Tibial nerve (tissue), 4 donors: ENCODE data around the gene DNAJC9. TPM values are rescaled to one million over a fixed set of nuclear protein-coding genes. Genes with fewer than 3 reads are reported as not detected.

Experiments
- DNase-seq, 2 donors: peaks; one replicate each; pipeline ENCODE4 v3.0.0-alpha.2; 2019; ENCODE audit warnings: low spot score in 2 of 2
- H3K27ac ChIP-seq, 4 donors: fragments of 200-600 bp; sonication (generic) in 3 of 4; one replicate each; pipeline ENCODE4 v1.5.1; 2017 to 2019; ENCODE audit warnings: mild to moderate bottlenecking in 1 of 4
- H3K27me3 ChIP-seq, 2 donors: fragments of 200-600 bp; sonication (generic) in 1 of 2; one replicate each; pipeline versions ENCODE4 v1.5.1 to v1.6.0; 2017 to 2019
- H3K36me3 ChIP-seq, 3 donors: fragments of 200-600 bp; sonication (generic); one replicate each; pipeline ENCODE4 v1.5.1; 2018 to 2019
- H3K4me1 ChIP-seq, 4 donors: fragments of 200-600 bp; sonication (generic) in 3 of 4; one replicate each; pipeline ENCODE4 v1.5.1; 2017 to 2019
- H3K4me3 ChIP-seq, 4 donors: fragments of 200-600 bp; sonication (generic) in 3 of 4; one replicate each; pipeline ENCODE4 v1.5.1; 2017 to 2019; ENCODE audit warnings: mild to moderate bottlenecking in 1 of 4, moderate library complexity in 1 of 4
- H3K9me3 ChIP-seq, 4 donors: fragments of 200-600 bp; sonication (generic) in 3 of 4; one replicate each; pipeline ENCODE4 v1.5.1; 2017 to 2019
- EP300 ChIP-seq, 2 donors: sonication (generic); formaldehyde crosslinking; IDR thresholded peaks; one replicate each; pipeline ENCODE4 v1.6.1; 2017; ENCODE audit warnings: antibody characterized with exemption in 2 of 2, mild to moderate bottlenecking in 1 of 2
- POLR2A ChIP-seq, 2 donors: fragments of 450-650 bp; IDR thresholded peaks; one replicate each; pipeline ENCODE4 v1.6.1; 2017; ENCODE audit warnings: antibody characterized with exemption in 2 of 2, mild to moderate bottlenecking in 2 of 2, moderate library complexity in 2 of 2
- WGBS, 2 donors: methylation state at CpG; one replicate each; pipeline ENCODE4 v1.1.5; 2018; 5-methylcytosine and 5-hydroxymethylcytosine counted together
- total RNA-seq, 4 donors: library from RNA; depleted of rRNA; stranded (reverse); fragments of >200 nt; gene quantifications; one replicate each; pipeline ENCODE4 v1.1.0, GENCODE V29; 2016
- TF ChIP-seq, protein P1 (sequence below), 5 experiments: fragments of 200-600 bp in 3 of 5; fragments of 450-650 bp in 2 of 5; sonication (generic) in 3 of 5; IDR thresholded peaks; one replicate each; pipeline ENCODE4 v1.5.1; 2016 to 2019; ENCODE audit warnings: antibody characterized with exemption in 5 of 5, mild to moderate bottlenecking in 3 of 5, moderate library complexity in 2 of 5

Gene DNAJC9
- total RNA-seq, 4 donors from 2014 or later, result 11.8 to 24.0 (median 15.2) TPM

DNA sequence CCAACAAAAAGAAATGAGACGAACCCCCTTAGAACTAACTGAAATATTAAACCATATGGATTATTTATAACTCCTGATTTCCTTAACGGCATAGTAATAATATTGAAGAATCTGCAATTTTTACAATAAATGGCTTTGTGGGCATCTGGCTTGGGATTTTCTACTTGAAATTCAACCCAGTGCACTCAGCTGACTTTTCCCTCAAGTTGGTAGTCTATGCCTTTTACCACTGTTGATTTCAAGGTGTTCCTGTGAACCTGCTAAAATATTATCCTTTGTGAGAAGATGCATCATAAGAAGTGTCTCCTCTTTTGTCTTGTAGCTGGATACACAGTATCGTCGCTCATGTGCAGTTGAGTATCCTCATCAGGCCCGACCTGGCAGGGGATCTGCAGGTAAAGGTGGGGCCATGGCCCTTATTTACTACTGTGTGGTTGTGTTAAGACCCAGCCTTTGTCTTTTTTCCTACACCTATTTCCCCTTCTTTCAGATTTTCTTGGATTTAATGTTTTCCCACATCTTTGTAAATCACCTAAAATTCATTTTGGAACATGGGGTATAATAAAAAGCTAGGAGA lies 8.0 kb downstream of the DNAJC9 start:
- no peak overlapping the region for H3K27ac ChIP-seq
- H3K9me3 ChIP-seq, result no peaks in the 10 kb centered on the region
- peaks cover 0 to 85% (median 3%) of the 10 kb centered on the region in 3 donors for H3K36me3 ChIP-seq
- H3K4me3 ChIP-seq, result no peak overlapping the region
- DNase-seq, result no peak
- H3K27me3 ChIP-seq, result no peaks in the 10 kb centered on the region
- TF ChIP-seq, protein P1, sequence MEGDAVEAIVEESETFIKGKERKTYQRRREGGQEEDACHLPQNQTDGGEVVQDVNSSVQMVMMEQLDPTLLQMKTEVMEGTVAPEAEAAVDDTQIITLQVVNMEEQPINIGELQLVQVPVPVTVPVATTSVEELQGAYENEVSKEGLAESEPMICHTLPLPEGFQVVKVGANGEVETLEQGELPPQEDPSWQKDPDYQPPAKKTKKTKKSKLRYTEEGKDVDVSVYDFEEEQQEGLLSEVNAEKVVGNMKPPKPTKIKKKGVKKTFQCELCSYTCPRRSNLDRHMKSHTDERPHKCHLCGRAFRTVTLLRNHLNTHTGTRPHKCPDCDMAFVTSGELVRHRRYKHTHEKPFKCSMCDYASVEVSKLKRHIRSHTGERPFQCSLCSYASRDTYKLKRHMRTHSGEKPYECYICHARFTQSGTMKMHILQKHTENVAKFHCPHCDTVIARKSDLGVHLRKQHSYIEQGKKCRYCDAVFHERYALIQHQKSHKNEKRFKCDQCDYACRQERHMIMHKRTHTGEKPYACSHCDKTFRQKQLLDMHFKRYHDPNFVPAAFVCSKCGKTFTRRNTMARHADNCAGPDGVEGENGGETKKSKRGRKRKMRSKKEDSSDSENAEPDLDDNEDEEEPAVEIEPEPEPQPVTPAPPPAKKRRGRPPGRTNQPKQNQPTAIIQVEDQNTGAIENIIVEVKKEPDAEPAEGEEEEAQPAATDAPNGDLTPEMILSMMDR (IDR thresholded peaks at IDR 0.05), result no peak
- no peak for TF ChIP-seq POLR2A (IDR thresholded peaks at IDR 0.05)
- no peak for TF ChIP-seq EP300 (IDR thresholded peaks at IDR 0.05)
- no peaks in the 10 kb centered on the region for H3K4me1 ChIP-seq
- 90% methylated on average over 5 of the region's 5 CpGs for WGBS, 2 donors

DNA sequence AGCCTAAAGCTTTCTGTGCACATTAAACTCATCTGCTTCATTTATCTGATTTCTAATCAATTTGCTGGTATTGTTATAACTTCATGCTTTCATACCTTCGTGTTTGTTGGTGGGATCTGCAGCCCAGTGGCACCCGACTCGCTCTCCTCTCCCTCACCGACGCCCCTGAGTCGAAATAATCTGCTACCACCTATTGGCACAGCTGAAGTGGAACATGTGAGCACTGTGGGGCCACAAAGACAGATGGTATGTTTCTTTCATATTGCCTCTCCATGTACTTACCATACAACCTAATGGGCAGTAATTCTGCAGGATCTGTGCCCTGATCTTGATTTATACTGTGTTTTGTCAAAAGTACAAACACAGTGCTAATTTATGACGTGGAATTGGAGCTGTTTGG lies 12.4 kb downstream of the DNAJC9 start:
- WGBS, 2 donors, result 86 to 95% methylated on average over 7 of the region's 7 CpGs
- Histone ChIP-seq H3K27me3 (no peaks in the 10 kb centered on the region), H3K4me3 (no peak overlapping the region), H3K4me1 (no peaks in the 10 kb centered on the region), H3K9me3 (no peaks in the 10 kb centered on the region), H3K36me3 (peaks cover 3 to 80% (median 3%) of the 10 kb centered on the region in 3 donors), H3K27ac (no peak overlapping the region)
- TF ChIP-seq, protein P1 (IDR thresholded peaks at IDR 0.05), result no peak
- TF ChIP-seq POLR2A (IDR thresholded peaks at IDR 0.05), result no peak
- DNase-seq, result no peak

DNA sequence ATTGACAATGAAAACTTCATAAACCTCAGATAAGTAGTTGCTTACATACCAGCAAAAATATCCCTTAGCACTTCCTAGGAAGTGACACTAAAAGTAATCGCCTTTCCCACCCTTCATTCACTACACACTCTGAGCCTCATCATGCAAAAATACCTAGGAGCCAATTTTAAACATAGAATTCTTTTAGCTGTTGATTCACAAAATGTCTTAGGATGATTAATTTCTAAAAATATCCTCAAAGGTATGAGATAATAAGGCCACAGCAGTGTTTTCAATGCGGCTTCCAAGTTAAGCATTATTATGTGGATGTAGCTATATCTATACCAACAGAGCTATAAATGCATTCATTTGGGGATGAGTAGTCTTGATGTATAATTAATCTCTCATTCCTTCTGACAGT lies 13.2 kb downstream of the DNAJC9 start:
- Histone ChIP-seq H3K4me3 (no peak overlapping the region), H3K27ac (no peak overlapping the region), H3K27me3 (no peaks in the 10 kb centered on the region), H3K9me3 (no peaks in the 10 kb centered on the region), H3K36me3 (peaks cover 3 to 77% (median 3%) of the 10 kb centered on the region in 3 donors), H3K4me1 (no peaks in the 10 kb centered on the region)
- 90 to 93% methylated on average over 2 of the region's 2 CpGs for WGBS, 2 donors
- DNase-seq, result no peak
- no peak for TF ChIP-seq POLR2A (IDR thresholded peaks at IDR 0.05)
- TF ChIP-seq EP300 (IDR thresholded peaks at IDR 0.05), result no peak
- TF ChIP-seq, protein P1 (IDR thresholded peaks at IDR 0.05), result no peak

DNA sequence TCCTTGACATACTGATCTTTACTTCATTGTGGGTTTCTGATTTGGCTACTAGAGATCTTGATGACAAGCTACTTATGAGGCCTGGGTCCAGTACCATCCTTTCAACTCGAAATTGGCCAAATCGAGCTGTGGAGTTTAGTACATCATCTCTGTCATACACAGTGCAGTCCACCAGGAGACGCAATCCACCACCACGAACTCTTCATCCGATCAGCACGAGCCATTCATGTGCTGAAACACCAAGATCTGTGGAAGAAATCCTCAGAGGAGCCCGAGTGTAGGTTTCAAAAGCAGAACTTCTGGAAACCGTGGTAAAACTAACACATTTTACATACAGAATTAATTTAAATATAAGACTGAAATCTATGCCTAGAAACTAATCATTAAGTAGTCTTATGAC lies 14.2 kb downstream of the DNAJC9 start:
- Histone ChIP-seq H3K4me1 (no peaks in the 10 kb centered on the region), H3K9me3 (no peaks in the 10 kb centered on the region), H3K27ac (no peak overlapping the region), H3K36me3 (peaks cover 3 to 78% (median 3%) of the 10 kb centered on the region in 3 donors), H3K4me3 (no peak overlapping the region), H3K27me3 (no peaks in the 10 kb centered on the region)
- TF ChIP-seq POLR2A (IDR thresholded peaks at IDR 0.05), result no peak
- no peak for TF ChIP-seq EP300 (IDR thresholded peaks at IDR 0.05)
- TF ChIP-seq, protein P1 (IDR thresholded peaks at IDR 0.05), result no peak
- WGBS, 2 donors, result 87 to 88% methylated on average over 8 of the region's 8 CpGs
- no peak for DNase-seq

DNA sequence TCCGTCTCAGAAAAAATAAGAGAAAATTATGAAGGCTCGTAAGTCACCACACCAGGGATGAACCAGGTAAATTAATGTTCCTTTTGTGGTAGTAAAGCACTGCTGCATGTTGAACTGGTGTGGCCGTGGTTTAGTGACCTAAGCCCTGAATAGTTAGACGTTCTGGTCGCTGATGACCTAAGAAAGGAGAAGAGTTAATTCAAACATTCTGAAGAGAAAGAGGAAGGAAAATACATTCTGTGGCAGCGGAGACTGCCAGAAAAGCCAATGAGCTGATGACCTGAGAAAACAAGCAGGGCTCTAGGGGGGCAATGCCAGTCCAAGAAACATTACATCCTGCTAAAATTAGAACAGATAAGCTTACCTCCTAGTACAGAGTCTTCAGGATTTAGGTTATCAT lies 17.5 kb downstream of the DNAJC9 start:
- H3K36me3 ChIP-seq, result peaks cover 0 to 58% (median 3%) of the 10 kb centered on the region in 3 donors
- no peak for DNase-seq
- H3K4me1 ChIP-seq, result no peaks in the 10 kb centered on the region
- H3K27me3 ChIP-seq, result no peaks in the 10 kb centered on the region
- H3K4me3 ChIP-seq, result no peak overlapping the region
- H3K27ac ChIP-seq, result no peak overlapping the region
- H3K9me3 ChIP-seq, result no peaks in the 10 kb centered on the region
- WGBS, 2 donors, result 76 to 83% methylated on average over 6 of the region's 6 CpGs
- TF ChIP-seq POLR2A (IDR thresholded peaks at IDR 0.05) (no peak), EP300 (IDR thresholded peaks at IDR 0.05) (no peak)
- TF ChIP-seq, protein P1 (IDR thresholded peaks at IDR 0.05), result no peak
